Ovary (tissue), 10 donors: ENCODE data around the gene ZNF311. TPM values are rescaled to one million over a fixed set of nuclear protein-coding genes. Genes with fewer than 3 reads are reported as not detected.
A peak's percentile ranks its signal among the peaks of the same experiment; 100 is the strongest.

Source experiments
- DNase-seq, 5 donors: peaks; one replicate each; pipeline ENCODE4 v3.0.0-alpha.2; 2019 to 2020
- H3K27ac ChIP-seq, 2 donors: fragments of 200-600 bp; one replicate each; pipeline versions ENCODE4 v1.5.1 to v1.8.0; 2019 to 2022
- H3K27me3 ChIP-seq: fragments of 200-600 bp; one replicate; pipeline ENCODE4 v1.8.0; 2022
- H3K36me3 ChIP-seq: fragments of 200-600 bp; sonication (generic); one replicate; pipeline ENCODE4 v1.5.1; 2019
- H3K4me1 ChIP-seq: one replicate; pipeline ENCODE4 v1.8.1; 2013; ENCODE audit warnings: mild to moderate bottlenecking, moderate library complexity; ENCODE audit not compliant: insufficient read depth
- H3K4me3 ChIP-seq: fragments of 200-600 bp; sonication (generic); one replicate; pipeline ENCODE4 v1.5.1; 2017
- H3K9me3 ChIP-seq, 2 donors: fragments of 200-600 bp in 1 of 2; sonication (generic) in 1 of 2; one replicate each; pipeline versions ENCODE4 v1.5.1 to v1.8.1; 2013 to 2019; ENCODE audit warnings: mild to moderate bottlenecking in 1 of 2, moderate library complexity in 1 of 2
- CTCF ChIP-seq, 3 donors: fragments of 450-650 bp in 2 of 3; fragments of 200-600 bp in 1 of 3; IDR thresholded peaks; one replicate each; pipeline versions ENCODE4 v1.5.1 to v1.8.0; 2016 to 2022; ENCODE audit warnings: antibody characterized with exemption in 3 of 3, mild to moderate bottlenecking in 1 of 3
- EP300 ChIP-seq: sonication (generic); formaldehyde crosslinking; IDR thresholded peaks from one replicate; pipeline ENCODE4 v1.6.1; 2017; ENCODE audit warnings: antibody characterized with exemption
- POLR2A ChIP-seq: fragments of 450-650 bp; IDR thresholded peaks from one replicate; pipeline ENCODE4 v1.6.1; 2017; ENCODE audit warnings: antibody characterized with exemption, mild to moderate bottlenecking, moderate library complexity
- WGBS, 3 donors: extraction: QIAGEN DNeasy Blood & Tissue Kit in 1 of 3; methylation state at CpG; one replicate each; pipeline versions ENCODE4 v1.1.5 to v1.1.7; 2013 to 2017; 5-methylcytosine and 5-hydroxymethylcytosine counted together
- intact Hi-C, 4 donors: fragments of 100-400 bp; cut with DNase I; formaldehyde crosslinking; loops; one replicate each; pipeline versions ENCODE4 v1.11.0 to v1.15.1; 2022 to 2023
- long read RNA-seq, 3 donors: library from polyadenylated mRNA in 2 of 3; unstranded in 2 of 3; transcript quantifications; one replicate each; pipeline ENCODE4 v2.0.0 and lab custom pipeline, GENCODE V29; 2021 to 2026
- polyA plus RNA-seq, 2 donors: library from polyadenylated mRNA; stranded (reverse); fragments of 200-250 nt in 1 of 2; fragments of 350-450 nt in 1 of 2; fragmentation: Illumina TruSeq in 1 of 2; extraction: RNeasy Lipid Tissue Mini Kit (QIAGEN cat#74804) in 1 of 2; gene quantifications; one replicate each; pipeline ENCODE4 v1.2.3, GENCODE V29; 2013 to 2014
- total RNA-seq, 7 donors: library from RNA; depleted of rRNA in 2 of 7; stranded (reverse); fragments of >200 nt in 2 of 7; fragmentation: NEBNext Ultra II Directional in 3 of 7; extraction: Animal tissue kit (Norgen Biotek cat#: 25700) in 3 of 7; gene quantifications; one replicate each; pipeline versions ENCODE4 v1.1.0 to v1.2.4, GENCODE V29; 2016 to 2023
- donor health status: DM: no; HTN: no; CAD: no; lungs with moderate emphysema.
- donor health status: DM: no; HTN: no; CAD: no.
- donor health status: Bipolar disorder and iron deficiency.
- donor health status: DM: yes; HTN: yes; CAD: no.
- donor health status: DM: no; HTN: no; CAD: no.
- donor health status: DM: yes; HTN: yes; CAD: no.

ZNF311 gene
- total RNA-seq (1 to 10 TPM in 5 of 7 donors, under 1 TPM in 2; 0.34 to 3.3 (median 1.4) TPM), polyA plus RNA-seq (1 to 10 TPM; 1.4 to 1.7 TPM)
- long read RNA-seq, donor 1, partial matches to known transcripts = 0 of 5 reads
- long read RNA-seq, donor 1, other reads (novel, unspliced or antisense) = 5 of 5 reads
- long read RNA-seq, donor 2, partial matches to known transcripts = 0 of 1 reads
- long read RNA-seq, donor 2, other reads (novel, unspliced or antisense) = 0 of 1 reads
- long read RNA-seq, donor 3, partial matches to known transcripts = 1 of 3 reads
- long read RNA-seq, donor 3, other reads (novel, unspliced or antisense) = 2 of 3 reads

GRCh38 chr6:29005183-29005885, at the start of gene ZNF311:
Gene ZNF311 (minus strand): TSS chr6:29005315. CDS start chr6:29003954, 1,361 bp downstream.
- H3K27ac ChIP-seq = no peak within 1 kb of the TSS
- TF ChIP-seq POLR2A (no peak), EP300 (no peak), CTCF (IDR thresholded peaks at IDR 0.05) (no peak)
- no peaks in the 10 kb centered on the region for H3K27me3 ChIP-seq
- H3K4me3 ChIP-seq = peak within 1 kb of the TSS; percentile 58
- DNase-seq = peak; percentile 49 to 61 (median 54)
- H3K9me3 ChIP-seq = no peaks in the 10 kb centered on the region
- intact Hi-C loops = no loop called here
- WGBS, 3 donors = 7% methylated on average over 29 of the region's 29 CpGs
- H3K36me3 ChIP-seq = no peaks in the 10 kb centered on the region
- H3K4me1 ChIP-seq = no peaks in the 10 kb centered on the region

GRCh38 chr6:29051680-29052079, 46.6 kb upstream of the ZNF311 start:
- no peaks in the 10 kb centered on the region for H3K4me1 ChIP-seq
- H3K36me3 ChIP-seq = no peaks in the 10 kb centered on the region
- no peak for DNase-seq
- H3K27ac ChIP-seq = no peak overlapping the region
- H3K4me3 ChIP-seq = no peak overlapping the region
- TF ChIP-seq EP300 (no peak), CTCF (IDR thresholded peaks at IDR 0.05) (no peak), POLR2A (no peak)
- no peaks in the 10 kb centered on the region for H3K9me3 ChIP-seq
- H3K27me3 ChIP-seq = no peaks in the 10 kb centered on the region
- intact Hi-C loops = no loop called here
- 78 to 85% (median 83%) methylated on average over 3 of the region's 3 CpGs for WGBS, 3 donors

GRCh38 chr6:29045075-29045474, 40.0 kb upstream of the ZNF311 start, which contains the start of gene OR2W1:
Gene OR2W1 (minus strand): TSS chr6:29045175. CDS start chr6:29045175, 0 bp downstream.
- no peaks in the 10 kb centered on the region for H3K4me1 ChIP-seq
- no peak for TF ChIP-seq POLR2A
- no peaks in the 10 kb centered on the region for H3K36me3 ChIP-seq
- intact Hi-C loops = loop anchor here in 1 of 4 donors (5.0 kb wide), 1 partner anchor 97 kb away; no protein-coding TSS in a partner anchor
- no peaks in the 10 kb centered on the region for H3K9me3 ChIP-seq
- no peak within 1 kb of the TSS for H3K4me3 ChIP-seq
- no peak within 1 kb of the TSS for H3K27ac ChIP-seq
- DNase-seq = no peak
- WGBS, 3 donors = 66 to 86% (median 74%) methylated on average over 1 of the region's 1 CpG
- no peaks in the 10 kb centered on the region for H3K27me3 ChIP-seq

- no peaks in the 10 kb centered on the region for H3K4me1 ChIP-seq
- 91 to 95% (median 95%) methylated on average over 24 of the region's 24 CpGs for WGBS, 3 donors
- TF ChIP-seq EP300 (no peak), CTCF (IDR thresholded peaks at IDR 0.05) (no peak), POLR2A (no peak)
- H3K36me3 ChIP-seq = no peaks in the 10 kb centered on the region
- no peaks in the 10 kb centered on the region for H3K9me3 ChIP-seq
- H3K27ac ChIP-seq = no peak overlapping the region
- H3K4me3 ChIP-seq = no peak overlapping the region
- no peaks in the 10 kb centered on the region for H3K27me3 ChIP-seq
- intact Hi-C loops = no loop called here
- no peak for DNase-seq
Measured at GRCh38 chr6:29035951-29036350, 30.8 kb upstream of the ZNF311 start.

- H3K27me3 ChIP-seq = no peaks in the 10 kb centered on the region
- no peaks in the 10 kb centered on the region for H3K36me3 ChIP-seq
- no peaks in the 10 kb centered on the region for H3K4me1 ChIP-seq
- intact Hi-C loops = no loop called here
- no peak overlapping the region for H3K27ac ChIP-seq
- no peaks in the 10 kb centered on the region for H3K9me3 ChIP-seq
- 87 to 91% (median 88%) methylated on average over 13 of the region's 13 CpGs for WGBS, 3 donors
- no peak for TF ChIP-seq CTCF (IDR thresholded peaks at IDR 0.05)
- no peak for TF ChIP-seq POLR2A
- TF ChIP-seq EP300 = no peak
- no peak for DNase-seq
- H3K4me3 ChIP-seq = no peak overlapping the region
Measured at GRCh38 chr6:29028821-29029220, 23.7 kb upstream of the ZNF311 start.
